Stomach (tissue), 4 donors: ENCODE data around the gene AATK.

Experiments used
- CTCF ChIP-seq, 7 experiments: fragments of 450-650 bp in 4 of 7; fragments of 200-600 bp in 3 of 7; sonication (generic) in 3 of 7; IDR thresholded peaks; one replicate each; pipeline ENCODE4 v1.5.1; 2016 to 2019; ENCODE audit warnings: antibody characterized with exemption in 7 of 7, control low read depth in 2 of 7, mild to moderate bottlenecking in 1 of 7
- EP300 ChIP-seq: sonication (generic); formaldehyde crosslinking; IDR thresholded peaks from one replicate; pipeline ENCODE4 v1.6.1; 2017; ENCODE audit warnings: antibody characterized with exemption
- POLR2A ChIP-seq, 4 donors: fragments of 450-650 bp; IDR thresholded peaks; one replicate each; pipeline ENCODE4 v1.6.1; 2016; ENCODE audit warnings: antibody characterized with exemption in 4 of 4, control low read depth in 2 of 4, mild to moderate bottlenecking in 1 of 4, moderate library complexity in 1 of 4
- POLR2AphosphoS5 ChIP-seq, 3 donors: sonication (generic); formaldehyde crosslinking; IDR thresholded peaks; one replicate each; pipeline ENCODE4 v1.6.1; 2016; ENCODE audit warnings: antibody characterized with exemption in 3 of 3

GRCh38 chr17:81207610-81208581 is 41.9 kb upstream of the AATK start:
- TF ChIP-seq POLR2AphosphoS5 (IDR thresholded peaks at IDR 0.05) (no peak), POLR2A (IDR thresholded peaks at IDR 0.05) (no peak), CTCF (IDR thresholded peaks at IDR 0.05) (no peak), EP300 (no peak)
